KMS-11 (cell line): Measurements from ENCODE around the gene ADSL.

Experiments used
- H2AFZ ChIP-seq: fragments of 200-600 bp; sonication (generic); 2 replicates; pipeline ENCODE4 v1.6.1; 2016; ENCODE audit warnings: antibody characterized with exemption, mixed run types, low read depth
- H3K27ac ChIP-seq: fragments of 200-600 bp; sonication (generic); 2 replicates; pipeline ENCODE4 v1.6.1; 2016; ENCODE audit warnings: mild to moderate bottlenecking, mixed run types
- H3K27me3 ChIP-seq: fragments of 200-600 bp; sonication (generic); 2 replicates; pipeline ENCODE4 v1.6.1; 2017; ENCODE audit warnings: mild to moderate bottlenecking, low read depth, mixed run types, moderate library complexity; ENCODE audit not compliant: insufficient read depth
- H3K36me3 ChIP-seq: fragments of 200-600 bp; sonication (generic); 2 replicates; pipeline ENCODE4 v1.6.1; 2017; ENCODE audit warnings: mild to moderate bottlenecking, mixed run types; ENCODE audit not compliant: insufficient read depth
- H3K4me1 ChIP-seq: fragments of 200-600 bp; sonication (generic); 2 replicates; pipeline ENCODE4 v1.6.1; 2016; ENCODE audit warnings: mild to moderate bottlenecking, low read depth, mixed run types; ENCODE audit not compliant: poor library complexity, severe bottlenecking
- H3K4me2 ChIP-seq: fragments of 200-600 bp; sonication (generic); 2 replicates; pipeline ENCODE4 v1.7.0; 2016; ENCODE audit warnings: mild to moderate bottlenecking, mixed run types
- H3K4me3 ChIP-seq: fragments of 200-600 bp; sonication (generic); IDR thresholded peaks from 2 replicates; pipeline ENCODE4 v1.6.1; 2017; ENCODE audit warnings: low read depth, low read length, mixed read lengths; ENCODE audit not compliant: insufficient read depth
- H3K79me2 ChIP-seq: fragments of 200-600 bp; sonication (generic); 2 replicates; pipeline ENCODE4 v1.6.1; 2016; ENCODE audit warnings: low read depth, mixed run types; ENCODE audit not compliant: insufficient read depth
- H3K9ac ChIP-seq: fragments of 200-600 bp; sonication (generic); 2 replicates; pipeline ENCODE4 v1.6.1; 2016; ENCODE audit warnings: mild to moderate bottlenecking, mixed run types
- H4K20me1 ChIP-seq: fragments of 200-600 bp; sonication (generic); 2 replicates; pipeline ENCODE4 v1.6.1; 2016; ENCODE audit warnings: mild to moderate bottlenecking, mixed run types; ENCODE audit not compliant: insufficient read depth
- CTCF ChIP-seq: fragments of 200-600 bp; sonication (generic); conservative IDR thresholded peaks from 2 replicates; pipeline ENCODE4 v1.6.1; 2017; ENCODE audit warnings: low read depth, mild to moderate bottlenecking, antibody characterized with exemption, low read length, moderate library complexity, mixed read lengths

Gene ADSL

GRCh38 chr22:40340044-40340443 lies 6.3 kb upstream of the ADSL start:
- TF ChIP-seq CTCF: no peak
- H4K20me1 ChIP-seq: no peaks in the 10 kb centered on the region

GRCh38 chr22:40341604-40342003 lies 4.7 kb upstream of the ADSL start:
- TF ChIP-seq CTCF: no peak
- Histone ChIP-seq H3K27me3 (no peaks in the 10 kb centered on the region), H3K4me2 (no peak overlapping the region), H3K36me3 (no peaks in the 10 kb centered on the region), H3K4me3 (no peak overlapping the region), H2AFZ (no peak overlapping the region), H3K4me1 (peaks cover 10% of the 10 kb centered on the region), H3K79me2 (peaks cover 8% of the 10 kb centered on the region; the same call in 1 of the 2 replicates), H3K27ac (no peak overlapping the region), H4K20me1 (no peaks in the 10 kb centered on the region), H3K9ac (no peak overlapping the region)

More at GRCh38 chr22:40340044-40340443, 6.3 kb upstream of the ADSL start:
- H3K4me1 ChIP-seq: peaks cover 7% of the 10 kb centered on the region
- no peak overlapping the region for H3K4me2 ChIP-seq
- H3K9ac ChIP-seq: no peak overlapping the region
- H3K79me2 ChIP-seq: 0 out of 2 replicates have a peak, but pooled peaks cover 6% of the 10 kb centered on the region
- no peak overlapping the region for H3K4me3 ChIP-seq
- H3K27ac ChIP-seq: no peak overlapping the region
- H2AFZ ChIP-seq: no peak overlapping the region
- H3K36me3 ChIP-seq: no peaks in the 10 kb centered on the region
- H3K27me3 ChIP-seq: no peaks in the 10 kb centered on the region

GRCh38 chr22:40342521-40342920 lies 3.8 kb upstream of the ADSL start:
- no peak overlapping the region for H2AFZ ChIP-seq
- H3K4me2 ChIP-seq: no peak overlapping the region
- H3K9ac ChIP-seq: no peak overlapping the region
- TF ChIP-seq CTCF: no peak
- H4K20me1 ChIP-seq: no peaks in the 10 kb centered on the region
- peaks cover 11% of the 10 kb centered on the region for H3K4me1 ChIP-seq
- H3K4me3 ChIP-seq: no peak overlapping the region
- peaks cover 18% of the 10 kb centered on the region; the same call in 1 of the 2 replicates for H3K79me2 ChIP-seq
- no peaks in the 10 kb centered on the region for H3K36me3 ChIP-seq
- H3K27ac ChIP-seq: no peak overlapping the region
- H3K27me3 ChIP-seq: no peaks in the 10 kb centered on the region

GRCh38 chr22:40345271-40345670 lies 1.0 kb upstream of the ADSL start:
- no peaks in the 10 kb centered on the region for H4K20me1 ChIP-seq
- H3K27ac ChIP-seq: peak overlapping the region; percentile 81
- TF ChIP-seq CTCF: no peak
- peak overlapping the region; percentile 79 for H3K4me2 ChIP-seq
- no peak overlapping the region for H3K4me3 ChIP-seq
- peaks cover 43% of the 10 kb centered on the region for H3K79me2 ChIP-seq
- no peaks in the 10 kb centered on the region for H3K36me3 ChIP-seq
- H3K4me1 ChIP-seq: peaks cover 24% of the 10 kb centered on the region
- H3K27me3 ChIP-seq: no peaks in the 10 kb centered on the region
- peak overlapping the region; percentile 68; the same call in 1 of the 2 replicates for H3K9ac ChIP-seq
- peak overlapping the region; percentile 80; the same call in 1 of the 2 replicates for H2AFZ ChIP-seq
